GM23248 (cell line): ENCODE data around the gene SLC23A1. TPM values are rescaled to one million over a fixed set of nuclear protein-coding genes. Genes with fewer than 3 reads are reported as not detected.

Experiments
- DNase-seq: peaks from one replicate; pipeline ENCODE4 v3.0.0-alpha.2; 2015
- H2AFZ ChIP-seq: fragments of 200-600 bp; sonication (generic); 2 replicates; pipeline ENCODE4 v1.6.1; 2016; ENCODE audit warnings: antibody characterized with exemption
- H3F3A ChIP-seq: fragments of 200-600 bp; sonication (generic); 2 replicates; pipeline ENCODE4 v1.6.1; 2016; ENCODE audit warnings: mild to moderate bottlenecking, antibody characterized with exemption, mixed run types; ENCODE audit not compliant: insufficient read depth
- H3K27ac ChIP-seq: fragments of 200-600 bp; sonication (generic); 2 replicates; pipeline ENCODE4 v1.5.1; 2016; ENCODE audit warnings: mild to moderate bottlenecking
- H3K27me3 ChIP-seq: fragments of 200-600 bp; sonication (generic); replicated peaks from 2 replicates; pipeline ENCODE4 v1.6.1; 2016; ENCODE audit warnings: mild to moderate bottlenecking; ENCODE audit not compliant: insufficient read depth
- H3K36me3 ChIP-seq: fragments of 200-600 bp; sonication (generic); 2 replicates; pipeline ENCODE4 v1.6.1; 2016; ENCODE audit warnings: low read depth, mild to moderate bottlenecking
- H3K4me1 ChIP-seq: fragments of 200-600 bp; sonication (generic); 2 replicates; pipeline ENCODE4 v1.6.1; 2016; ENCODE audit warnings: mild to moderate bottlenecking; ENCODE audit not compliant: insufficient read depth
- H3K4me2 ChIP-seq: fragments of 200-600 bp; sonication (generic); one replicate; pipeline ENCODE4 v1.6.1; 2016; ENCODE audit warnings: mild to moderate bottlenecking; ENCODE audit not compliant: unreplicated experiment
- H3K4me3 ChIP-seq: fragments of 200-600 bp; sonication (generic); 2 replicates; pipeline ENCODE4 v1.5.1; 2016; ENCODE audit warnings: mild to moderate bottlenecking
- H3K79me2 ChIP-seq: fragments of 200-600 bp; sonication (generic); 2 replicates; pipeline ENCODE4 v1.6.1; 2016; ENCODE audit warnings: mild to moderate bottlenecking; ENCODE audit not compliant: insufficient read depth
- H3K9ac ChIP-seq: fragments of 200-600 bp; sonication (generic); 2 replicates; pipeline ENCODE4 v1.6.1; 2016; ENCODE audit warnings: mild to moderate bottlenecking
- H3K9me2 ChIP-seq: fragments of 200-600 bp; sonication (generic); 2 replicates; pipeline ENCODE4 v1.6.1; 2016; ENCODE audit warnings: mixed run types, mild to moderate bottlenecking, moderate library complexity; ENCODE audit not compliant: insufficient read depth
- H3K9me3 ChIP-seq: fragments of 200-600 bp; sonication (generic); one replicate; pipeline ENCODE4 v1.6.1; 2017; ENCODE audit warnings: low read depth
- H4K20me1 ChIP-seq: fragments of 200-600 bp; sonication (generic); 2 replicates; pipeline ENCODE4 v1.6.0; 2016; ENCODE audit not compliant: insufficient read depth
- EZH2 ChIP-seq: fragments of 200-600 bp; sonication (generic); IDR thresholded peaks from 2 replicates; pipeline ENCODE4 v1.6.1; 2018; ENCODE audit warnings: antibody characterized with exemption, mild to moderate bottlenecking; ENCODE audit not compliant: insufficient read depth, poor library complexity, severe bottlenecking
- EZH2phosphoT487 ChIP-seq: fragments of 200-600 bp; sonication (generic); IDR thresholded peaks from 2 replicates; pipeline ENCODE4 v1.6.1; 2018; ENCODE audit warnings: antibody characterized with exemption, moderate library complexity, mild to moderate bottlenecking, low read depth; ENCODE audit not compliant: insufficient read depth
- whole genome bisulfite sequencing, 2 experiments: methylation state at CpG; one replicate each; pipeline ENCODE4 v1.1.6; 2015 to 2017; ENCODE audit warnings: low lambda C conversion rate in 2 of 2, low coverage in 1 of 2; ENCODE audit errors: missing lambda C conversion rate in 2 of 2; 5-methylcytosine and 5-hydroxymethylcytosine counted together
- in situ Hi-C: fragments of 300-500 bp; cut with MboI; formaldehyde crosslinking; loops from 2 replicates; pipeline ENCODE4 v1.15.0; 2020
- polyA plus RNA-seq: library from polyadenylated mRNA; unstranded; fragments of >200 nt; fragmentation: Nextera tagmentation; extraction: Ambion mirVana; gene quantifications from 2 replicates; pipeline ENCODE4 v1.2.1, GENCODE V29; 2016
- total RNA-seq: library from RNA; depleted of rRNA; stranded (reverse); fragments of >200 nt; shearing (Covaris generic); gene quantifications from 2 replicates; pipeline ENCODE4 v1.2.3, GENCODE V29; 2014

The SLC23A1 gene
- total and polyA plus RNA-seq, 2 experiments from 2014 or later = 0.08 TPM; not detected in 1

DNA sequence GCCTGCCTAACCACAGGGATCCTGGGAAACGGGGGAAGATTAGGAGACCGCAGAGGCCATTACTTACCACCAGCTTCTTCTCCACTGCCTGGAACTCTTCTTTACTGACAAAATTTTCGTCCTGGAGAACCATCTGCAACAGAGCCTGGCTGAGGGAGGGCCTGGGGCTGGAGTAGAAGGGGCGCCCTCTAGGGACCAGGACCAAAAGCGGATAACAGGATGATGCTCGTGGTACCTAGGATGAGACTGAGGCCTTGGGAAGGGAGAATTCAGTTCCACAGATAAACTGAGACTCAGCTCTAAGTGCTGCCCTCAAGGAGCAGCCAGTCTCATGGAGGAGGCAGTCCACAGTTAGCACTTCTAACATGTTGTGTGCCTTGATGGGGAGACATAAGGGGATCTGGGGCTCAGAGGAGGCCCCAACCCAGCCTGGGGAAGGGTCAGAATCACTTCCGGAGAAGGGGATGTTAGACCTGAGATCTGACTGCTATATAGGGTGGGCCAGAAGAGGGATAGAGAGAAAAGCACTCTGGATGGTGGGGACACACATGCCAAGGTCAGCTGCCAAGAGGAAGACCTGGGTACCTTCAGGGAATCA is 19.6 kb upstream of the SLC23A1 start:
- 0 out of 2 replicates have a peak overlapping the region, but pooled peaks have one; percentile 90 for H3K27ac ChIP-seq
- no peak overlapping the region for H3K4me3 ChIP-seq
- no peak overlapping the region for H2AFZ ChIP-seq
- H3K36me3 ChIP-seq = no peaks in the 10 kb centered on the region
- H3F3A ChIP-seq = peaks cover 7% of the 10 kb centered on the region; the same call in 1 of the 2 replicates
- H3K9me3 ChIP-seq = no peaks in the 10 kb centered on the region
- H3K4me1 ChIP-seq = peaks cover 10% of the 10 kb centered on the region
- no peaks in the 10 kb centered on the region for H3K9me2 ChIP-seq
- in situ Hi-C loops = no loop called here
- H3K79me2 ChIP-seq = no peaks in the 10 kb centered on the region
- no peaks in the 10 kb centered on the region for H3K27me3 ChIP-seq
- TF ChIP-seq EZH2phosphoT487 = no peak
- TF ChIP-seq EZH2 = no peak
- H4K20me1 ChIP-seq = no peaks in the 10 kb centered on the region
- 81 to 83% methylated on average over 7 of the region's 7 CpGs for WGBS, 2 experiments
- DNase-seq = peak; percentile 28
- H3K4me2 ChIP-seq = no peak overlapping the region
- H3K9ac ChIP-seq = no peak overlapping the region

GRCh38 chr5:139401546-139401945 is 18.4 kb upstream of the SLC23A1 start:
- no peak overlapping the region for H3K4me2 ChIP-seq
- peaks cover 7% of the 10 kb centered on the region; the same call in 1 of the 2 replicates for H3F3A ChIP-seq
- no peaks in the 10 kb centered on the region for H3K9me3 ChIP-seq
- H2AFZ ChIP-seq = no peak overlapping the region
- no peaks in the 10 kb centered on the region for H3K79me2 ChIP-seq
- no peaks in the 10 kb centered on the region for H3K36me3 ChIP-seq
- H3K27me3 ChIP-seq = no peaks in the 10 kb centered on the region
- no peak overlapping the region for H3K27ac ChIP-seq
- TF ChIP-seq EZH2phosphoT487 (no peak), EZH2 (no peak)
- H3K9me2 ChIP-seq = no peaks in the 10 kb centered on the region
- in situ Hi-C loops = no loop called here
- peaks cover 10% of the 10 kb centered on the region for H3K4me1 ChIP-seq
- no peak overlapping the region for H3K9ac ChIP-seq
- no peak overlapping the region for H3K4me3 ChIP-seq
- H4K20me1 ChIP-seq = no peaks in the 10 kb centered on the region
- no peak for DNase-seq
- 80 to 83% methylated on average over 10 of the region's 10 CpGs for WGBS, 2 experiments

DNA sequence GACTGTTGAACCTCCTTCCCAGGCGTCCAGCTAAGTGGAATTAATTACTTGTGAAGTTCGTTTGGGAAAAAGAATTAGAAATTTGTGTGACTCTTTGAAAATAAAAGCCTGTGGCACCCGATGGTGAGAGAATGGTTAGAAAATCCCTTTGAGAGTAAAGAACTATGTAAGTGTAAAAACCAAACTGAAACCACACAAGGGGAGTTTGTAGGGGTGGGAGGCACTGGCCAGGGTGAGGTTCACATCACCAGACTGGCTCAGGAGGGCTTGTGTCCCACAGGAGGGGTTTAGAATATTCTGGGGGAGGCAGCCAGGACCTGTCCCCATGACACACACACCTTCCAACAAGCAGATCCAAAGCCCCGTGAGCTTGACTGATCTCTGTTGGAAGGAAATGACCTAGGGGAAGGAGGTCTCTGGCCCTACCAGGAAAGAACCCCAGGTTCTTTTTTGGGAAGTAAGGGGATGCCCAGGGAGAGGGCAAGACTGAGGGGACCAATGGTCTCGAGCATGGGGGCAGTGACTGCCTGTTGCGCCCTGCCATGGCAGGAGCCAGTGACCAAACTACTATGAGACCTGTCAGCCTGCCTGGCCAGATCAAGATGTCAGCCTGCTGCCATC is 16.5 kb upstream of the SLC23A1 start:
- Histone ChIP-seq H3K36me3 (no peaks in the 10 kb centered on the region), H3K27me3 (no peaks in the 10 kb centered on the region), H3K9ac (no peak overlapping the region), H4K20me1 (no peaks in the 10 kb centered on the region), H3K9me3 (no peaks in the 10 kb centered on the region), H2AFZ (no peak overlapping the region), H3K4me3 (no peak overlapping the region), H3F3A (peaks cover 7% of the 10 kb centered on the region; the same call in 1 of the 2 replicates), H3K79me2 (no peaks in the 10 kb centered on the region), H3K4me1 (peaks cover 10% of the 10 kb centered on the region), H3K9me2 (no peaks in the 10 kb centered on the region), H3K27ac (no peak overlapping the region), H3K4me2 (no peak overlapping the region)
- DNase-seq = no peak
- 82 to 85% methylated on average over 6 of the region's 6 CpGs for WGBS, 2 experiments
- in situ Hi-C loops = no loop called here
- TF ChIP-seq EZH2phosphoT487 (no peak), EZH2 (no peak)

DNA sequence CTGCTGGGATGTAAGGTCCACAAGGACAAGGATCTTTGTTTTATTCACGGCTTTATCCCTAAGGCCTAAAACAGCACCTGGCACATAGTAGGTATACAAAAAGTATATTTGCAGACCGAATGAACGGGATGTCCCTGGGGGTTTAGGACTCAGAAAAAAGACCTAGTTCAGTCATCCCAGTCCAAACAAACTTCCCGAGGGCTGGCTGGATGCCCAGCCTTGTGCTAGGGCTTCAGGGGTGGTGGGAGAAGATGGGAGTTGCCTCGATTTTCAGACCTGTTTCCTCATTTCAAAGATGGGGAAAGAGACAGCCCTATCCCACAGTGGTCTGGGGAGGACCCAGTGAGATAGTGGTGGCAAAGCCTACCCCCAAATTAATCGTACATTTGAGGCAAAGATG is 14.8 kb upstream of the SLC23A1 start:
- Histone ChIP-seq H4K20me1 (no peaks in the 10 kb centered on the region), H3K4me2 (no peak overlapping the region), H2AFZ (no peak overlapping the region), H3K27me3 (peaks cover 8% of the 10 kb centered on the region), H3K9ac (no peak overlapping the region), H3K9me2 (no peaks in the 10 kb centered on the region), H3F3A (0 out of 2 replicates have a peak, but pooled peaks cover 1% of the 10 kb centered on the region), H3K79me2 (no peaks in the 10 kb centered on the region), H3K4me3 (no peak overlapping the region), H3K27ac (no peak overlapping the region), H3K36me3 (no peaks in the 10 kb centered on the region), H3K9me3 (no peaks in the 10 kb centered on the region), H3K4me1 (no peaks in the 10 kb centered on the region)
- 85 to 89% methylated on average over 6 of the region's 6 CpGs for WGBS, 2 experiments
- in situ Hi-C loops = no loop called here
- TF ChIP-seq EZH2 (no peak), EZH2phosphoT487 (no peak)
- no peak for DNase-seq
